Bone marrow (tissue), 2 donors: ENCODE measurements around the gene BNIPL.

Experiments used
- DNase-seq, 2 donors: peaks; one replicate each; lab custom pipeline; 2025; lab: John Stamatoyannopoulos, UW

BNIPL gene

GRCh38 chr1:151036356-151036755 lies at the start of gene BNIPL:
BNIPL (plus strand) TSS chr1:151036586; CDS start chr1:151036726, 140 bp downstream.
- DNase-seq, result no peak

GRCh38 chr1:150987924-150988323 lies 48.5 kb upstream of the BNIPL start:
- no peak for DNase-seq

DNA sequence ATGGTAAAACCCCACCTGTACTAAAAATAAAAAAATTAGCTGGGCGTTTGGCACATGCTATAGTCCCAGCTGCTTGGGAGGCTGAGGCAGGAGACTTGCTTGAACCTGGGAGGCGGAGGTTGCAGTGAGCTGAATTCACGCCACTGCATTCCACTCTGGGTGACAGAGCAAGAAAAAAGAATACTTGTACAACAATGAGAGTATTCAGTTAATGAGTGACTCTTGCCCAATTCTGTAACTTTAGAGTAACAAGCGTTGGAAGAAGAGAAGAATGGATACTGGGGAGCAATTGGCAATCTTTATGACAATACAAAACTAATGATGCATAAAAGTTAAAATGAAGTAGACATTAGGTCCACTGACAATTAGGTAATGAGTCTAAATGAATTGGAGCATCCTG lies 43.8 kb upstream of the BNIPL start:
- no peak for DNase-seq

GRCh38 chr1:150994248-150994647 lies 42.1 kb upstream of the BNIPL start:
- no peak for DNase-seq

DNA sequence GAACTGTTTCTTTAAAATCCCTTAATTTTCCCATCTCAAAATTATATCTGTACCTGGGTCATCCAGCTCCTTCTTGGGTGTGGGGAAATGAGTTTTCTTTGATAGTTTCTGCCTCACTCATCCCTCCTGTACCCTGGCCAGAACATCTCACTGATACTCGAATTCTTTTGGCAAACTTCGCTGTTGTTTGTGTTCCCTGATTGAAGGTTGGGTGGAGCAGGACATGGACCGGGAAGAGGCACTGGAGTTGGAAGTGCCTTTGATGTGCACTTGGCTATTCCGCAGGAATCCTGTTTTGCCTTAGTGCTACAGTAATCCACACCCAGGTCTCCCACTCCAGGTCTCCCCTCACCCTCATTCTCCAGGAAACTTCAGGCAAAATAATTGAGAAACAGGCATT lies 40.9 kb upstream of the BNIPL start:
- no peak for DNase-seq

- DNase-seq, result no peak
These were observed 40.5 kb upstream of the BNIPL start for GRCh38 chr1:150995896-150996295.

DNA sequence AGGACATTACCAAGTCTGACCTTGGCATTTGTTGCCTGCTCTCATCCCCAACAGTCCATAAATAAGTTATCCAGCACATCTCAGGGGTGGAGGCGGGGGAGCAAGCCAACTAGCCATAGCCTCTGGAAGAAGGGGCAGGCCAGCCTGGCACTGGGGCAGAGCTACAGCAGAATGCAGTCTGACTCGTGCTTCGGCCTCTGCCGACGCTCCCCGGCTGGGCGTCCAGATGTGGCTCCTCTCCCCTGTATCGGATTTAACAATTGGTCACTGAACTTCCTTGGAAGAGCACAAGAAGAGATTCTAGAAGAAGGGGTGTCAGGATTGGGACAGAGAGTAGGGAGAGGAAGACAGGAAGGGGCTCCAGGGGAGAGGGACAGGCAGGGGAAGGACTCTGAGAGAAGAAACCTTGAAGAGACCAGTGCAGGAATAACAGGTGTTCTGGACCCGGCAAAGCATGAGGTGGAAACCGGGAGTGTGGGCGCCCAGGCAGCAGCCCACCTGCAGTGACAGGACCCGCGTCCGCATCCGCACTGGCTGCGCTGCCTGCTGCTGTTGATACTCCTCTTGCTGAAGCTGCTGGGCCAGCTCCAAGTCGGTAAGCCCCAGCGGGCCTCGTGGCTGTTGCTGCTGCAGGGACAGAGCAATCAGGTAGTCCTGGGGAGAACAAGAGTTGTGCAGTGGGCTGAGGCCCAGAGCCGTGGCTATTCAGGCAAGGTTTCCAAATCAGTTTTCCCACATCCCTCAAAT lies 39.1 kb upstream of the BNIPL start:
- DNase-seq, result no peak

- no peak for DNase-seq
These were observed 38.4 kb upstream of the BNIPL start for GRCh38 chr1:150997949-150998348.

DNA sequence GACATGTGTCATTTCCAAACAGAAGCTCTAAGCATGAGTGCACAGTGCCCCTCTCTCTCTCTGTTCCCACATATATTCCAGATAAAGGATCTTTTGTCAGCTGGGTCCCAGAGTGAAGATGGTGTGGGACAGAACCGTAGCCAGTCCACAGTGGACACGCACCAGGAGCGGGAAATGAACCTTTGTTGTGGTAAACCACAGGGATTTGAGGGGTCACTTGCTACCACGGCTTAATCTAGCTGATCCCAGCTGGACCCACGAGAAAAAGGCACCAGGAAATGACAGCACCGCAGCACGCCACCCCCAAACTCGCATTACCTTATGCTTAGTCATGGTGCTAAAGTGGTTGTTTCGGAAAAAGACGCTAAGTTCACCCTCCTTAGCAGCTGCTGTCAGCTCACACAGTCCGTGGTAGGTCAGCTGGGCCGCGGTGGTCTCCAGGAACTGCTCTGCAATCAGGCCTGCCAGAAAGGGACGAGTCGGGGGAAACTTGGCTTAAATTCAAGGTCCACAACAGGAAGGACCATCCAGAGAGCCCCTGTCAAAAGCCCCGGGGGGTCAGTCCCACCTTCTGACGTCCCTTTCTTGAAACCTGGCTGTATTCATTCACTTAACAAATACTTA lies 37.2 kb upstream of the BNIPL start:
- DNase-seq, result peak; percentile 14 to 74

DNA sequence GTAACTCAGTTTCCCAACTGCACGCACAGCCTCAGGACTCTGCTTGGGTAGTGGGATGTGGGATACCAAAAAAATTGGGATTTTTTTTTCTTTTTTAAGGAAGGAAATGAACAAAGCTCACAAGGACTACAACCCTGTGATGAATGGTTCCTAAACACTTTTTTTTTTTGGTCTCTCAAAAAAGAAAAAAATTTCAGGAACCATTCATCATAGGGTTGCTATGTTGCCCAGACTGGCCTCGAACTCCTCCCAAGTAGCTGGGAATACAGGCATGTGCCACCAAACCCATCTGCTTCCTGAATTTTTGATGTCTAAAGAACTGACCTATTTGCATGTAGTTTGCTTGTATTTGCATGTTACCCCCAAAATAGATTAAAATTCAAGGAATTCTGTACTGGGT lies 36.5 kb upstream of the BNIPL start:
- DNase-seq, result no peak

DNA sequence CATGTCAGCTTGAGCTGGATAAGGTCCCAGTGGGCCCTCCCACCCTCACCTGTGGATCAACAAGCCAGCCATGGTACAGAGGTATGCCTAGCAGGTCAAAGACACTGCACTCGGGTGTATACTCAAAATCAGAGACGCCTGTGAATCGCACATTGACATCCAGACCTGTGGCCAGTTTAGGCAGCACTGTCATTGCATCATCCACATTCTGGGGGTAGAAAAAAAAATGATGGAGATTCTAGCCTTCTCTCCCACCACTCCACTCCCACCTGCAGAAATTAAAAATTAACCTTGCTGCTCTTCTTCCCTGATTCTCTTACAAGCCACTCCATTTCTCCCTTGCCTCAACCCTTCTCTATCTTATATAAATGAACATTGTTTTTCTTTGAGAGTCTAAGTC lies 36.0 kb upstream of the BNIPL start:
- DNase-seq, result no peak

- no peak for DNase-seq
These were observed 34.8 kb upstream of the BNIPL start for GRCh38 chr1:151001602-151002001.

GRCh38 chr1:151002051-151002450 lies 34.3 kb upstream of the BNIPL start:
- DNase-seq, result no peak

DNA sequence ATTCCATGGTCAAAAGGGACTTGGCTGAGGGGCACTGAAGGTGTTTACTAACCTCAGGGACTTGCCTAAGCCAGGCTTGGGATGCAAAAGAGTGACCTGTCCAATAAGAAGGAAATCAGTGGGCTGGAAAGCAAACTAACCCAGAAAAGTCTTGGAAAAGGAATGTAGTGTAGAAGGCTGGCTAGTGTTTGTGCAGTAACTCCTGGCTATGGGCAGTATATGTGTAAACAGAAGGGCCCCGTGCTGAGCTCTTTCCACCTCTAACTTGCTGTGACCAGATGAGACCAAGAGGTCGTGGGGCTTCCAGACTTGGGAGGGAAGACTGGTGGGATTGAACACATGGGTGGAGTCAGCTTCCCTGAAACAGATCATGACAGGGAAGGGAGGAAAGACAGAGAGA lies 33.8 kb upstream of the BNIPL start:
- no peak for DNase-seq

DNA sequence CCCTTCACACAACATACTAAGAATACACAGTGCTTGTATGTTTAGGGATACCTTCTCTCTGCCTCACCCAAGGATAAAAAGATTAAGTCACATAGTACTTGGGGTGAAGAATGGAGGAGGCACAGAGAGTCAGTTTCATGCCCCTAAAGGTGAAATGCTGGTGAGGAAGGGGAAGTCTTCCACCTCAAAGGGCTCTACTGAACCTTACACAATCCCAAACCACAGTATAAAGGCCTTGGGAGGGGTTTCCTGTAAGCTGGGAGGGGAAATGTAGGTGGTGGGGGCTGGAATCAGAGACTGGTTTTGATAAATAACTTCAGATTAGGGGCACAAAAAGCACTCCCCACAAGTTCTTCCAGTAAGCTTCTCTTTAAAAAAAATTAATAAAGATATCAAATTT lies 33.2 kb upstream of the BNIPL start:
- no peak for DNase-seq

DNA sequence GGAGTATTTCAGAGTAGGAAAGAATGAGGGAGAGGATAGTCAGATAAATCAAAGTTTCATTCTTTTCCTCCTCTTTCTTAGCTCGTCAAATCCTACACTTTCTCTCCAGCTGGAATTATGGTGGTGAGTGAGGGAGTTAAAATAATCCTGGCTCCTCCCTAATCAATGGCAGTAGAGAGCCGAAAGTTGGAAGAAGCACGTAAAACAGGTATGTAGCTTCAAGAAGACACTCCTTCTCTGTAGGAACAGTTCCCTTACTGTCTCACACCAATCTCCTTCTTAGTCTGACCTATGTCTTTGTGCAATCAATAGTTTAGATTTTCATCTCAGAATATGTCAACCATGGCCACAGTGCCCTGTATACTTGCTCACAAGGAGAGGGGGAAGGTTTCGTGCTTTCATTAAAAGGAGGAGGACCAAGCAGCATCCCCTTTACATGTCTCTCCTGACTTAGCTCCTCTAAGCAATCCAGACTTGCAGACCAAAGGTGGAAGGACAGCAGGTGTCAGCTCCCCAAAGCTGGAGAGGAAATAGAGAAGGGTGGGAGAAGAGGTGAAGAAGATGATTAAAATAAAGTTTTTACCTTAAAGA lies 30.6 kb upstream of the BNIPL start:
- DNase-seq, result no peak

DNA sequence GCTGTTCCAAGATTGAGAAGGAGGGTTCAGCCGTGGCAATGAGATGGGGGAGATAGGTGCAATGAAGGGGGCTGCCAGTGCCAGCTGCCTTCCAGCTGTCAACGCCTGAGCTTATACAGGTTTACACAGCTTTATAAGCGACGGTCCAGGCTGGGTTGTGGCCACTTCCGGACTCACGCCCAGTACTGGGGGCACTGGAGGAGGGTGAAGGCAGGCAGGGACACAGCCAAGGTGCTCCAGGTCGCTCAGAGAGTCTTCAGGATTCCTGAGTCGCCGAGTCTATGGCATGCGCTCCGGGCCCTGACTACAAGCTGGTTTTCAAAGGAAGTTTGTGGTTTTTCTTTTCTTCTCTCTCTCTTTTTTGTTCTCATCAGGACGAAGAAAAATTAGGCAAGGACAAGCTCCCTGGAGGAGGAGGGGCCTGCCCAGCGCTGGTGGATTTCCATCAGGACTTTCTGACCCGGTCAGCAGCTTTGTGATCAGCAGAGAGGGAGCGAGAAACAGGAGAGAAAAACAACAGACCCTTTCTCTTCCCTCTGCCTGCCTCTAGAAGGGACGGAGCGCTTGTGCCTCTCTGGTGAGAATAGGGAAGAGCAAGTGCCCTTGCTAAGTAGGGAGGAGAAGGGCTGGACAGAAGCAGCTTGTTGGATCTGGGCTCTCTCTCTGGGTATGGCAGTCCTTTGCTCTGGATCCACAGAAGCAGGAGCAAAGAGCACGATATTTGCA lies 29.9 kb upstream of the BNIPL start, which contains the start of gene MINDY1:
MINDY1 (minus strand) TSS at position 576 of the 726 bp plus-strand sequence. CDS start 4,285 bp downstream, outside the sequence.
- DNase-seq, result peak; percentile 48 to 75

DNA sequence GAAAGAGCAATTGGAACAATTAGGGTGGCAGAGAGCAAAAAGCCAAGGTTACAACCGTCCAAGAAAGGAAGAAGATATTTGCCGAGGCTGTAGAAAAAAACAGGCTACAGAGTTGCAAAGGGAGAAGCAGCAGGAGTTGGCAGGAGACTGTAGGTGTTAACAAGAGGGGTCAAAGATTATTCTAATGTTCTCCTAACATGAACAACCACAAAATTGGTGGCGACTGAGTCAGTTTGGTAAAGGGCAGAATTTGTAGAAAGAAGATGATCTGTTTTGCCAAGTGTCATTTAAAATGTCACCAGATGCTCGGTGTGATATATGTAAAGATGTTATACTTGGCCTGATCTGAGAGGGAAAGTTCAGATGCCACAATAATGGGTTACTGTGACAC lies 28.5 kb upstream of the BNIPL start:
- no peak for DNase-seq

DNA sequence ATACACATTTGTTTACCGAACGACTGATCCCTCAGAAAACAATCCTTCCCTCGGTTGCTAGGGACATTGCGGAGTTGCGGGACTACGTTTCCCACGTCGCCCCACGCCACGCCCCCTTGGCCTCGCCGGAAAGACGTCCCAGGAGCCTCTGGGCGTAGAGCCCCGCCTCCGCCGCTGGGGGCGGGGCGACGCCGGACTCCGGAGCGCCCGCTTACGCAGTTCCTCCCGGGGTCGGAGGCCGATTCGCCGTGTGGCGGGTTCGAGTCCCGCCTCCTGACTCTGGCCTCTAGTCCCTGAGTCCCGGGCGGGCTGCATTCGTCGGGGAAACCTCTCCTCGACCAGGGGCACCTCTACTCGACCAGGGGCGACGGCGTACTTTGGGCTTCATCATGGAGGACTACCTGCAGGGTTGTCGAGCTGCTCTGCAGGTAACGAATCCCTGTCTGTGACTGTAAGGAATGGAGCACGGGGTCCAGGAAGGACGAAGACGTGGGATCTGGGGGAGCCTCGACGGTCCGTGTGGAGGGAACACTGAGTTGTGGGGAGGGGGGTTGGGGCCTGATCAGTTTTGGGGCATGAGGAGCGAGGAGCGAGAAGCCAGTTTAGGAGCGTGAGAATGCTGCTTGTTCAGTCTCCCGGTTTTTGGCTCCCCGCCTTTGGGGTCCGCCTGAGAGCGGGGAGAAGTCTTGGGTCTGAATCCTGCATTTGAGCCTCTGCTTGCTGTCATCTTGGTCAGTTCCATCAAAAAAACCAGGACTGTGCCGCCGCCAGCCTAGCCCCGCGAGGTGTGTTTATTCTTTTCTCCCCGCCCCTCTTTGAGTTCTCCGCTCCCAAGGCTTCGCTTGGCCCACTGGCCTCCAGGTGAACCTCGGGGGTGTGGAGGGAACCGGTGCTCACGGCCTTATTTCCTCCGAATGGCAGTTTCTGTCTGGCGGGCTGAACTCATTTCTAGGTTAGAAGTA lies 27.9 kb upstream of the BNIPL start, which contains the start of gene PRUNE1:
PRUNE1 (plus strand) TSS at position 206 of the 962 bp plus-strand sequence; CDS start at position 390, 184 bp downstream.
- DNase-seq, result peak; percentile 81 to 89

- no peak for DNase-seq
These were observed 27.2 kb upstream of the BNIPL start for GRCh38 chr1:151009206-151009587.

GRCh38 chr1:151009674-151010345 lies 26.6 kb upstream of the BNIPL start:
- no peak for DNase-seq
